ENCODE results near the gene CSF1.
"Not testable (repeated sequence)": the region's sequence is repeated elsewhere in the genome, so short reads cannot be mapped to it uniquely, and the experiment has no call there.

CSF1 gene

GRCh38 chr1:109942434-109942833 lies 31.8 kb downstream of the CSF1 start:
- DNase-seq, result no peak

GRCh38 chr1:109944541-109944940 lies 33.9 kb downstream of the CSF1 start:
- no peak for DNase-seq

DNA sequence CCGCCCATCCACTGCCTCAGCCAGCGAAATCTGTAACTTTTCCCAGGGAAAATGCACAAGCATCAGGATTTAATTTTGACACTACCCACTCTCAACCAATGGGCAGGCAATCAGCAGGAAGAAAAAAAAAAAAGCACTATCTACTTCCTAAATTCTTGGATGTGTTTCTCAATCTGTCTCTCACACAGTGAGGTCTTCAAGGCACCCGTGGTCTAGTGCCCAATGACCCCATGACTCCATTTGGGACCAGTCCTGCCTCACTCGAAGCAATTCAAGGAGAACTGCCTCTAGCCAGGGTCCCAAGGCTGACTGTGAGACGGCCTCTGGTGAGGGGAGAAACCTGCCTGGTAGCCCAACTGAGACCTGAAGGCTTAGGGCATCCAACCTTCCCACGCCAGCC lies 35.9 kb downstream of the CSF1 start:
- no peak for DNase-seq

DNA sequence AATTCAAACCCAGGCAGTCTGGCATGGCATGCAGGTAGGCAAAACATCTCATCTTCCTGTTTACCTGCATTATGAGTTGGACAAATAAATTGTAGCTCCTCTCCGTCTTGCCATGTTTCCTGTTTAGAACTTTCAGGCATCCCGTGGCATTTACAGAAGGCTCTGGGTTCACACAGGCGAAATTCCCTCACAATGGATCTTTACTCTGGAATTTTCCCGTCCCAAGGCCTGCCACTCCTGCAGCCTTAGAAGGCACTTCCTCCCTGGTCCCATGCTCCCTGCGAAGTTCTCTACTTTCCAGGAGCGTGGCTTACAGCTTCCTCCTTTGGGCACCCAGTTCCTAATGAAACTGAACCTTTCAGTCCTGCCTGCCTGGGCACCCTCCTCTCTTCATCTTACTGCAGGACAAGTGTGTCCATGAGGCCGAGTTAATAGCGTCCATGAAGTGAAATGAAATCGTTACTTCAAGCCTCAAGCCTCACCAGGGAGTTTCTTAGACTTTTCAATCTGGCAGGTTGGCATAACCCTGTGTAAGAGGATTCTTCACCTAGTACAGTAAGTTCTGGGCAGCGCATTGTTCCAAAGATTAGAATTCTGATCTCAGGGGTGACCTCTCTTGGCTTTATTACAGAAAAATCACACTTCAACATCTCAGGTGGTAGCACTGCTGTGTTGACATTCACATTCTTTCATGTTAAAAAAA lies 37.1 kb downstream of the CSF1 start:
- no peak for DNase-seq

- no peak for DNase-seq
Observed at GRCh38 chr1:109948285-109948630, 37.6 kb downstream of the CSF1 start.

DNA sequence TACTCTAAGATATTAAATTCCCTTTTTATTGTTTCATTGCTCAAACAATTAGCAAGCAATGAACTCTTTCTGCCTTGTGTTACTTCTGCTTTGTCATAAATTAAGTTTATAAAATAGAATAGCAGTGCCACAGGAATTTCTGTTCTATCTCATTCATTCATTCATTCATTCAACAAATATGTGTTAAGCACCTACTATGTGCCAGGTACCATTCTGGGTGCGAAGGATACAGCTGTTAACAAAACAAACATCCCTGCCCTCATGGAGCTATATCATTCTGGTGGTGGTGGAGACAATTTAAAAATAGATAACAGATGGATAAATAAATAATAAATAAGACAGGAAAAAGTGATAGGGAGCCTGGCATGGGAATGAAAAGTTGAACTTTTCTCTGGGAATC lies 39.4 kb downstream of the CSF1 start:
- no peak for DNase-seq

DNA sequence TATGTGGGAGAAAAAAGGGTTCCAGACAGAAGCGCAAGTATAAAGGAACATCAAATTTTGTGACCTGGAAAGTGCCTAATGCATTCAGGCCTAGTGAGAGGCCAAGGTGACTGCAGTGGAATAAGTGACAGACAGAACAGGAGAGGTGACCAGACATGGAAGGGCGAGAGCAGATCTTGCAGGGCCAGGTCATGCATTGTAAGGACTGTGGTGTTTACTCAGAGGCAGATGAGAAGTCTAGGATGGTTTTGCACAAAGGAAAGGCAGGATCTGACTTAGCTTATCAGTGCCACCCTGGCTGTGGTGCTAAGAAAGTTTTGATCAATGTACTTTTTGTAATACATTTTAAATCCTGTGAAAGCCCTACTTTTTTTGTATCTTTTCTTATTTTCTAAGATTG lies 39.9 kb downstream of the CSF1 start:
- no peak for DNase-seq

DNA sequence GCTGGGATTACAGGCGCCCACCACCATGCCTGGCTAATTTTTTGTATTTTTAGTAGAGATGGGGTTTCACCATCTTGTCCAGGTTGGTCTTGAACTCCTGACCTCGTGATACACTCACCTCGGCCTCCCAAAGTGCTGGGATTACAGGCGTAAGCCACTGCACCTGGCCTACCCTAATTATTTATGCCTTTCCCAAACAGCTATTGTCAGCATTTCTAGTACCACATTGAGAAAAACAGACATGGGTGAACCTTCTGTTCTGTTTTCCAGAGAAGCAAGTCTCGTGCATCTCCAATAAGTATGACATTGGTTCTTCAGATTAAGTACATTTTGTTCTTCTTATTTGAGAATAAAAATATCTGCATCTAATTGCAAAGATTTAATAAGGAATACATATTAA lies 40.9 kb downstream of the CSF1 start:
- DNase-seq, result not testable (repeated sequence)

DNA sequence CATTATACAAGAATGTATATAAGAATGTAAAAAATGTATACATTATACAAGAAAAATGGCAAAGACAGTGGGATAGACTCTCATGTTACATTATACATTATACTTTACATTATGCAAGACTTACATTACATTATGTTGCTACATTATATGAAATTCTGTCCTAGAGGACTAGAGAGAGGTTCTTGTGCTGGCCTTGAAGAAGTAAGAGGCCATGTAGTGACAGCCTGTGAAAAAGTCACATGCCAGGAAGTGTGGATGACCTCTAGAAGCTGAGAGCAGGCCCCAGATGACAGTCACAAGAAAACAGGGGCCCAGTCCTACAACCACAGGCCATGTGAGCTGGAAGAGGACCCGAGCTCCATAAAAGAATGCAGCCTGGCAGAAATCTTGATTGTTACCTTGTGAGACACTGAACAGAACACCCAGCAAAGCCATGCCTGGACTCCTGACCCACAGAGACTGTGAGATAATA lies 43.4 kb downstream of the CSF1 start:
- no peak for DNase-seq

GRCh38 chr1:109959632-109959973 lies 49.0 kb downstream of the CSF1 start:
- no peak for DNase-seq

DNA sequence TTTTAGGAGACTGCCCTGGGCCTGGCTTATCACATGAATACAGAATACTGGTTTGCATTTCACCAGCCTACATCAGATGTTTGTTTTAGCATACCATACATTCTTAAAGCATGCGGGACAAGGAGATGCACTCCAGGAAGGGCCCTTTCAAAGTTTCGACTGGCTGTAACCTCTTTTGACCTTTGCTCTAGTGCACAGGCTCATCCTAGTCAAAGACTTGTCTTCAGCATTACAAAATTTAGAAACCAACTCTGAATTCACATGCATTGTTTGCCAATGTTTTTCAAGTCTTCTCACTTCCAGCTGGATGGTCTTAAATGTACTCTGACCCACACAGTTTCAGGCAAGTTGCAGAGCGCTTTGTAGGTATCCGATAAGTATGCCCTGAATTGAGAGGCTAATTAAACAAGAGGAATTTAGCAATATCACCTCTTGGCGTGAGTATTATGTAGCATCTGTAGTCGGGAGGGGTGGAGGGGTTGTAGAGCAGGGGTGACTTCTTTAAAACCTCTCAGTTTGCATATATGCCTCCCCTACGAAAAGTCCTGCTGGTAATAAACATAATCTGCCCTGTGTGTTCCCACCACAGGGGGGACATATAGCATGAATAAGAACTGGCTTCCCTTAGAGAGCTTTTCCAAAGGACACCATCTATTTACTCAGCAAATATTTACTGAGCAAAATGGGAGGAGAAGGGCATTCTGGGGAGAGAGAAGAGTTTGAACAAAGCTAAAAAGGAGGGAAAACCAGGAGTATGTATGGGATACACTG lies 49.5 kb downstream of the CSF1 start:
- no peak for DNase-seq

DNA sequence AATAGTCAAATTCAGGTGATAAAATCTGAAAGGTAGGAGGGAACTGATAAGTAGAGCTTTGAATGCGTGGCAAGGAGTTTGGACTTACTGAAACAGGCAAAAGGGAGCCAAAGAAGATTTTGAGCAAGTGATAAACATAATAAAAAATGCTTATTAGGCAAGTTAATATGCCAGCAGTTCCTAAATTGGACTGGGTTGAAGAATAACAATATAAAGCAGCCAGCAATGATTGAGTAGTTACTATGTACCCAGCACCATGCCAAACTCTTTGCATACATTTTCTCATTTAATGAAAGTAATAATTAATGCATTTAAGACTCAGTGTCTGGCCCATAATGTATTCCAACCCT lies 50.1 kb downstream of the CSF1 start:
- no peak for DNase-seq

DNA sequence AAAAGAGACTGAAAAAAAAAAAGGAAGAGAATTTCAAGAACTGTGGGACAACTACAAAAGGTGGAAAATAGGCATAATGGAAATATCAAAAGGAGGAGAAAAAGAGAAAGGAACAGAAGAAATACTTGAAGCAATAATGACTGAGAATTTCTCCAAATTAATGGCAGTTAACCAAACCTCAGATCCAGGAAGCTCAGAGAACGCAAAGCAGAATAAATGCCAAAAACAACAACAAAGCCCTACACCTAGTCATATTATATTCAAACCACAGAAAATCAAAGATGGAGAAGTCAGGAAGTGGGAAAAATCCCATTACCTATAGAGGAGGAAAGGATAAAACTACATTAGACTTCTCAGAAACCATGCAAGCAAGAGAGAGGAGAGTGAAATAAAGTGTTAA lies 53.2 kb downstream of the CSF1 start:
- DNase-seq, result no peak

DNA sequence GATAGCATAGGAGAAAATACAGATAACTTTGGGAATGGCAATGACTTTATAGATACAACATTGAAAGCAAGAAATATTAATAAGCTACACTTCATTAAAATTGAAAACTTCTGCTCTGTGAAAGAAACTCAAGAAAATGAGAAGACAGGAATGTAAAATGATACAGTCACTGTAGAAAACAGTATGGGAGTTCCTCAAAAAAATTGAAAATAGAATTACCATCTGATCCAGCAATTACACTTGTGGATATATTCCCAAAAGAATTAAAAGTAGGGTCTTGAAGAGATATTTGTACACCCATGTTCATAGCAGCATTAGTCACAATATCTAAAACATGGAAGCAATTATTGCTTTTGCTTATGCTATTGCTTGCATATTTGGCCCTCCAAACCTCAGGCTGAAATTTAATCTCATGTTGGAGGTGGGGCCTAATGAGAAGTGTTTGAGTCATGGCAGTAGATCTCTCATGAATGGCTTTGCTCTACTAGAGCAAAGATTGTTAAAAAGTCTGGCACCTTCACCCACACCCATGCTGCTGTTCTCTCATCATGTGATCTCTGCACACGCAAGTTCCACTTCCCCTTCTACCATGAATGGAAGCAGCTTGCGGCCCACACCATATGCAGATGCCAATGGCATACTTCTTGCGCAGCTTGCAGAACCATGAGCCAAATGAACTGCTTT lies 58.6 kb downstream of the CSF1 start:
- DNase-seq, result no peak

GRCh38 chr1:109969907-109970306 lies 59.3 kb downstream of the CSF1 start:
- no peak for DNase-seq

DNA sequence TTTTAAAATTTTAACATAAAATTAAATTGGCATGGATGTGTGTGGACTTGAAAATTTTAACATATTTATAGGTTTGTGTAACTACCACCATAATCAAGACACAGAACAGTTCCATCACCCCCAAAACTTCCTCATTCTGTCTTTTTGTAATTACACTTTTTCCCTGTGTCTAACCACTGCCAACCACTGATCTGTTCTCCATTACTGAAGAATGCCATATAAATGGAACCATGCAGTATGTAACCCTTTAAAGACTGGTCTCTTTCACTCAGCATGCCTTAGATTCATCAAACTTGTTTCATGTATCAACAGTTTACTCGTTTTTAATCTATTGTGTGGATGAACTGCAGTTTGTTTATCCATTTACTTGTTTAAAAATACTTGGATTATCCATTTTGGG lies 60.9 kb downstream of the CSF1 start:
- DNase-seq, result no peak

- no peak for DNase-seq
Observed at GRCh38 chr1:109974191-109974590, 63.5 kb downstream of the CSF1 start.

DNA sequence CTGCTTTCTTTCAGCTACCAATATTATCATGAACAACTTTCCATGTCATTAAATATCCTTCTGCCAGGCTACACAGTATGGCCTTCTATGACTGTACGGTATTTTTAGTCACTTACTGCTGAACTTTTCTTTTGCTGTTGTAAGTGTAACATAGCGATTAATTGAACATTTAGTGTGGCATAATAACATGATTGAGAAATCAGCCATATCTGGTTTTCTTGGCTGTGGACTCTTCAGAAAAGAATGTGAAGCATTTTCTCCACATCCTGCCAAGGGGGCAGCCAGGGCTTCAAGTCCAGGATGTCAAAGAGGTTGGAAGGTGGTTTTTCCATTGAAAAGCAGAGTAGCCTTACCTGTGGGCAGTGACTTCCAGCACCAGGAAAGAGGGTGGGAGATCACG lies 65.1 kb downstream of the CSF1 start:
- no peak for DNase-seq

GRCh38 chr1:109976762-109977161 lies 66.1 kb downstream of the CSF1 start:
- DNase-seq, result no peak

GRCh38 chr1:109977225-109977624 lies 66.6 kb downstream of the CSF1 start:
- no peak for DNase-seq

GRCh38 chr1:109977657-109978378 lies 67.2 kb downstream of the CSF1 start:
- DNase-seq, result no peak

DNA sequence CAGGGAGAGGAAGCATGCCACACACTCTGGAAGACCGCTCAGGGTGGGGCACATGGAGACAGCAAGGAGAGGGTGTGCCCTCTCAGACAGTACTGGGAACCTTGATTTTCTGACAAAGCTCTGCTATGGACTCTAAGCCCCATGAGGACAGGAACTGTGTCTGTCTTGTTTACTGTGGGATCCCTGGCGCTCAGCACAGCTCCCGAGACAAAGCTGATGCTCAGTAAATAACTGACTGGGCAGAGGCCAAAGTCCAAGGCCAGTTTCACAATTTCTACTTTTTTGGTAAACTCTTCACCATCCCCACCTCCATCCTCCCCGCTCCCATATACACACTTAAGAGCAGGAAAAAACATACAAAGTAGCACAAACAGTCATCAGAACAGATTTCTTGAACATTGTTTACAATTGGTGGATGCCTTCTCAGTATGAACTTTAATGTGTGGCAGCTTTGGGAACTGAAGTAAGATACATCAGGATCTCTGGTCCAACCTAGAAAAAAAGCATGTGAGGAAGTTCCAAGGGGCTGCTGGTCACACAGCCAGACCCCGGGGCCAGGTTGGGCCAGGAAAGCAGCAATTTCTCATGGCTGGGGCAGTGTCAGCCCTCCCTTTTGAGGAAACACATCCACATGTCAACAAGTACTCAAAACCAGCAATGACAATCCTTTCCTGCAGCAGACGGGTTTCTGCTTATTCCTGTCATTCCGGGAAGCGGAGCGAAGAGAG lies 68.3 kb downstream of the CSF1 start:
- no peak for DNase-seq

Measured in activated naive CD4-positive, alpha-beta T cell (primary cell).